Measurements from ENCODE around the gene TRIO. TPM values are rescaled to one million over a fixed set of nuclear protein-coding genes. Genes with fewer than 3 reads are reported as not detected.
"Not testable (repeated sequence)": the region's sequence is repeated elsewhere in the genome, so short reads cannot be mapped to it uniquely, and the experiment has no call there.

The TRIO gene
- total and polyA plus RNA-seq, 2 donors (not counting 1 experiment from before 2014, with no cell fraction given), result 134 to 281 TPM

DNA sequence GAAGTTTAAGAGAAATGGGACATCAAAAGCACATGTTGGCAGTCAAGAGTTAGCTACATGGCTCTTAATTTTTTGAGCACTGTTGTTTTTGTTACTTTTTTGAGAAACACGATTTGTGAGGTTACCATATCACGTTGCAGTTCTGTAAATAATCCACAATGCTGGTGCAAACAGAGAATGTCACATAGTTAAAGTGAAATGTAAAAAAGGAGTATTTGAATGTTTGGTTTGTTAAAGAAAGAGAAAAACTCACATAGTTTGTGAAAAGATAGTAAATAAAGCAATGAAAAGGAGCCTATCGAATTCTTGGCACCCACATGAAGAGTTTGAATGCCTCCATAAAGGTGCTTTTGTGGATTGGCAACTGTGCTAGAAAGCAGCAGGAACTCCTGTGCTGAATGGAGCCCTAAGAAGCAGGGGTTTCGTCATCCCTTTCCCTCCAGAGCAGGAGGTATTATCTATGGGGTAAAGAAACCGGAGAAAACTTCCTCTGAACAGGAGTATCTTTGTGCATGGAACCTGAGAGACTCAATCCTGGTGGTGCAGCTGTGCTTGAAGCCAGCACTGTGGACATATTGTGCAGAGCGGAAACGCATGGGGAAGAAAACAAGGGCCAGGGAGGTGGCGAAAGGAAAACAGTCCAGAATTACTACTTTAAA, 289.9 kb downstream of the TRIO start:
- Histone ChIP-seq H3K27ac (ENCODE audit: insufficient read depth, low read length) (no peak overlapping the region), H3K9ac (ENCODE audit: insufficient read depth, low read length) (no peak overlapping the region), H3K4me1 (ENCODE audit: control insufficient read depth, extremely low read depth, insufficient read depth, low read length) (peaks cover 2% of the 10 kb centered on the region), H4K20me1 (ENCODE audit: control insufficient read depth, extremely low read depth, insufficient read depth, low read length) (no peaks in the 10 kb centered on the region), H3K36me3 (ENCODE audit: control insufficient read depth, insufficient read depth, low read length) (peaks cover 11% of the 10 kb centered on the region), H3K79me2 (ENCODE audit: control insufficient read depth, insufficient read depth, low read length) (peaks cover 49% of the 10 kb centered on the region), H3K4me3 (replicated peaks in 1 of 4; ENCODE audit: control extremely low read depth in 1 of 4, insufficient read depth in 1 of 4, low read depth in 3 of 4, low read length in 4 of 4) (no peak overlapping the region), H2AFZ (ENCODE audit: low read length) (no peak overlapping the region), H3K4me2 (ENCODE audit: extremely low read depth, insufficient read depth, low read length) (no peak overlapping the region), H3K9me3 (ENCODE audit: control insufficient read depth, insufficient read depth, low read depth, low read length) (no peaks in the 10 kb centered on the region), H3K27me3 (ENCODE audit: control insufficient read depth, insufficient read depth, low read length) (no peaks in the 10 kb centered on the region)
- TF ChIP-seq EZH2 (IDR thresholded peaks at IDR 0.05; ENCODE audit: low read length, missing control alignments), result no peak
- TF ChIP-seq, protein P1, sequence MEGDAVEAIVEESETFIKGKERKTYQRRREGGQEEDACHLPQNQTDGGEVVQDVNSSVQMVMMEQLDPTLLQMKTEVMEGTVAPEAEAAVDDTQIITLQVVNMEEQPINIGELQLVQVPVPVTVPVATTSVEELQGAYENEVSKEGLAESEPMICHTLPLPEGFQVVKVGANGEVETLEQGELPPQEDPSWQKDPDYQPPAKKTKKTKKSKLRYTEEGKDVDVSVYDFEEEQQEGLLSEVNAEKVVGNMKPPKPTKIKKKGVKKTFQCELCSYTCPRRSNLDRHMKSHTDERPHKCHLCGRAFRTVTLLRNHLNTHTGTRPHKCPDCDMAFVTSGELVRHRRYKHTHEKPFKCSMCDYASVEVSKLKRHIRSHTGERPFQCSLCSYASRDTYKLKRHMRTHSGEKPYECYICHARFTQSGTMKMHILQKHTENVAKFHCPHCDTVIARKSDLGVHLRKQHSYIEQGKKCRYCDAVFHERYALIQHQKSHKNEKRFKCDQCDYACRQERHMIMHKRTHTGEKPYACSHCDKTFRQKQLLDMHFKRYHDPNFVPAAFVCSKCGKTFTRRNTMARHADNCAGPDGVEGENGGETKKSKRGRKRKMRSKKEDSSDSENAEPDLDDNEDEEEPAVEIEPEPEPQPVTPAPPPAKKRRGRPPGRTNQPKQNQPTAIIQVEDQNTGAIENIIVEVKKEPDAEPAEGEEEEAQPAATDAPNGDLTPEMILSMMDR (conservative IDR thresholded peaks at IDR 0.05 in 1 of 2, IDR thresholded peaks at IDR 0.05 in 1 of 2; ENCODE audit: low read depth in 1 of 2, low read length in 2 of 2), result no peak
- DNase-seq (ENCODE audit: low read depth in 2 of 2), result no peak

DNA sequence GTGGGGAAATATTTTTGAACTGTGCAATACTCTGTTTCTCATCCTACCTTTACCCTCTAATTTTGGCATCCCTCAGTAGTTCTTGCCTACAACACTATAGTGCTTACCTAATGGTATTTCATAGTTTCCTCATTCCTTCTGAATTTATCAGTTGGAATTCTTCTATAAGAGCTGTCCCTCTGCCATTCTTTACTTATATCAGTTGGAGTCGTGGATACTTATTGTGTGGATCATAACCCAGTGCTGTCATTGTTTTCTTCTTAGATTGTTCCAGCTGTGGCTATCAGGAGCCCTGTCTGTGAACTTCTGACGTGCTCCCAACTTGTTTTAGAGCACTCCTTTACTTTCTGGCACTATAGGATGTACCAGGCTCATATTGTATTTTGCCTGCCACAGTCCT, 292.3 kb downstream of the TRIO start:
- no peak for TF ChIP-seq EZH2 (IDR thresholded peaks at IDR 0.05; ENCODE audit: low read length, missing control alignments)
- TF ChIP-seq, protein P1 (conservative IDR thresholded peaks at IDR 0.05 in 1 of 2, IDR thresholded peaks at IDR 0.05 in 1 of 2; ENCODE audit: low read depth in 1 of 2, low read length in 2 of 2), result no peak
- H3K4me1 ChIP-seq (ENCODE audit: control insufficient read depth, extremely low read depth, insufficient read depth, low read length), result peaks cover 8% of the 10 kb centered on the region
- no peak overlapping the region for H3K9ac ChIP-seq (ENCODE audit: insufficient read depth, low read length)
- no peak overlapping the region for H3K4me2 ChIP-seq (ENCODE audit: extremely low read depth, insufficient read depth, low read length)
- DNase-seq (ENCODE audit: low read depth in 2 of 2), result peak in 1 of 2 donors; percentile 64
- peaks cover 13% of the 10 kb centered on the region for H3K36me3 ChIP-seq (ENCODE audit: control insufficient read depth, insufficient read depth, low read length)
- no peak overlapping the region for H3K4me3 ChIP-seq (replicated peaks in 1 of 4; ENCODE audit: control extremely low read depth in 1 of 4, insufficient read depth in 1 of 4, low read depth in 3 of 4, low read length in 4 of 4)
- no peak overlapping the region for H3K27ac ChIP-seq (ENCODE audit: insufficient read depth, low read length)
- H2AFZ ChIP-seq (ENCODE audit: low read length), result no peak overlapping the region
- peaks cover 51% of the 10 kb centered on the region for H3K79me2 ChIP-seq (ENCODE audit: control insufficient read depth, insufficient read depth, low read length)
- no peaks in the 10 kb centered on the region for H3K9me3 ChIP-seq (ENCODE audit: control insufficient read depth, insufficient read depth, low read depth, low read length)
- H3K27me3 ChIP-seq (ENCODE audit: control insufficient read depth, insufficient read depth, low read length), result no peaks in the 10 kb centered on the region
- H4K20me1 ChIP-seq (ENCODE audit: control insufficient read depth, extremely low read depth, insufficient read depth, low read length), result no peaks in the 10 kb centered on the region

DNA sequence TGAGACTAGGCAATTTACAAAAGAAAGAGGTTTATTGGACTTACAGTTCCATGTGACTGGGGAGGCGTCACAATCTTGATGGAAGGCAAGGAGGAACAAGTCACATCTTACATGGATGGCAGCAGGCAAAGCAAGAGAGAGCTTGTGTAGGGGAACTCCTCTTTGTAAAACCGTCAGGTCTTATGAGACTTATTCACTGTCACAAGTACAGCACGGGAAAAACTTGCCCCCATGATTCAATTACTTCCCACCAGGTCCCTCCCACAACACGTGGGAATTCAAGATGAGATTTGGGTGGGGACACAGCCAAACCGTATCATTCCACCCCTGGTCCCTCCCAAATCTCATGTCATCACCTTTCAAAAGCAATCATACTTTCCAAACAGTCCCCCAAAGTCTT, 293.0 kb downstream of the TRIO start:
- H3K9ac ChIP-seq (ENCODE audit: insufficient read depth, low read length); H3K4me3 ChIP-seq (replicated peaks in 1 of 4; ENCODE audit: control extremely low read depth in 1 of 4, insufficient read depth in 1 of 4, low read depth in 3 of 4, low read length in 4 of 4); DNase-seq (ENCODE audit: low read depth in 2 of 2); H4K20me1 ChIP-seq (ENCODE audit: control insufficient read depth, extremely low read depth, insufficient read depth, low read length); H3K4me1 ChIP-seq (ENCODE audit: control insufficient read depth, extremely low read depth, insufficient read depth, low read length); H3K27me3 ChIP-seq (ENCODE audit: control insufficient read depth, insufficient read depth, low read length); H3K4me2 ChIP-seq (ENCODE audit: extremely low read depth, insufficient read depth, low read length); H2AFZ ChIP-seq (ENCODE audit: low read length); H3K9me3 ChIP-seq (ENCODE audit: control insufficient read depth, insufficient read depth, low read depth, low read length); H3K27ac ChIP-seq (ENCODE audit: insufficient read depth, low read length): not testable (repeated sequence)
- Histone ChIP-seq H3K36me3 (ENCODE audit: control insufficient read depth, insufficient read depth, low read length) (peaks cover 16% of the 10 kb centered on the region), H3K79me2 (ENCODE audit: control insufficient read depth, insufficient read depth, low read length) (peaks cover 53% of the 10 kb centered on the region)
